Fibroblast of peridontal ligament (primary cell): Measurements from ENCODE around the gene SPATA6L.
"Not testable (repeated sequence)": the region's sequence is repeated elsewhere in the genome, so short reads cannot be mapped to it uniquely, and the experiment has no call there.

Experiments
- DNase-seq: peaks from one replicate; pipeline ENCODE4 v3.0.0-alpha.2; 2010; ENCODE audit errors: extremely low read depth

Gene SPATA6L

DNA sequence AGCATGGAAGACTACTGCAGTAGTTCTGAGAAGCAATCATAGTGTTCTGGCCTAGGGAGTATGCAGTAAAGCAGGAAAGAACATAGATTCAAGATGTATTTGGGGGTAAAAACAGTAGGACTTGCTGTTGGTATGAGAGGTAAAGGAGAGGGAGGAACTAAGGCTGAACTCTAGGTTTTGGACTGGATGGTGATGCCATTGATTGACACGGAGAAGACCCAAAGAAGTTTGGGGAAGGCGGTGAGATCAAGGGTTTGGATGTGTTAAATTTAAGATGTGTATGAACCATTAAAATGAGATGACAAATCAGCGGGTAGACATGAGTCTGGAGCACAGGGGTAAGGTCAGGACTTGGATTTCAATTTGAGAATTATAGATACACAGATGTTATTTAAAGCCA lies 11.1 kb upstream of the SPATA6L start:
- no peak for DNase-seq

DNA sequence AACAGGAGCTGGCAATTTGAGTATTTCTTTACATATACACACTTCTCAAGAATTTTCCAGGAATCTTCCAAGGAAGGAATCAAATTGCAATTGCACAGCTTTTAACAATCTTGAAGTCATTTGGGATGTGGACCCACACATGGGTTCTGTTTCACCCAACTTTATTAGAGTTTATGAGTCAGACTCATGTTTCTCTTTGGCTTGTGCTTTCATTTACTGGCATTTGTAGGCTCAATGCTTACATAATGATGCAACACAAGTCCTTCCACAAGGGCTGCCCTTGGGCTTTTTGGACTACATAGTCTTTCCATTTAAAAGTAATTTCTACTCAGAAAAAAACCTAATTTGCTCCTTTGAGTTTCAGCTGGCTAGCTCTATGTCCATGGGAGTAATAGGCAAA lies 8.5 kb upstream of the SPATA6L start:
- DNase-seq, result peak; percentile 99

DNA sequence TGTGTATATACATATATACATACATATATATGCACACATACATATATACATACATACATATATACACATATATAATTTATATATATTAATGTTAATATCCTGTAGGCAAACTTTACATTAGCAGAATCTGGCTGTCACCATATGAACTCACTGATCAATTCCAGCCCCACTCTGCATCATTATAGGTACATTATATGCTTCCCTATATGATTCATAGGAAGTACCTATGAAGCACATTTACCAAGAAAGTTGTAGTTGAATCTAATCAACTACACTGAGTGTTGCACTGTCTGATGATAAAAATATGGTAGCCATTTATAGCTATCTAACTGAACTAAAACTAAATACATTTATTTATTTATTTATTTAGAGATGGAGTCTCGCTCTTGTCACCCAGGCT lies 5.5 kb upstream of the SPATA6L start:
- DNase-seq, result no peak

DNA sequence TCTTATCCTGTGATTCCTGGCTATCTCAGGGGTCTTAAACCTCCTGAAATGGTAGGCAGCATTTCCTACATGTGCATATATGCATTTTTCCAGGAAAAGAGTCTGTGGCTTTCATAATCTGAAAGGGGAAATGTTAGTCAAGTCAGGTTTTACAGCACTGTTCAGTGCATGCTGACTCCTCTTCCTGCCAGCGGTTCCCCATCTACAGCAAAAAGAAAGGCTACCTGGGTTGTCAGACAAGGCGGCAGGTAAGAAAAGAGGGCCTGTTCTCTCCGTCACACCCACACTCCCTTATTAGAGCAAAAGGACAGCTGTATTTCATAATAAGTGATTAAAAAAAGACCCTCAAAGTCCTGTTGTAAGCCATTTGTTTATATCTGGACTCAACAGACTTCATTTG lies 4.3 kb upstream of the SPATA6L start:
- no peak for DNase-seq

DNA sequence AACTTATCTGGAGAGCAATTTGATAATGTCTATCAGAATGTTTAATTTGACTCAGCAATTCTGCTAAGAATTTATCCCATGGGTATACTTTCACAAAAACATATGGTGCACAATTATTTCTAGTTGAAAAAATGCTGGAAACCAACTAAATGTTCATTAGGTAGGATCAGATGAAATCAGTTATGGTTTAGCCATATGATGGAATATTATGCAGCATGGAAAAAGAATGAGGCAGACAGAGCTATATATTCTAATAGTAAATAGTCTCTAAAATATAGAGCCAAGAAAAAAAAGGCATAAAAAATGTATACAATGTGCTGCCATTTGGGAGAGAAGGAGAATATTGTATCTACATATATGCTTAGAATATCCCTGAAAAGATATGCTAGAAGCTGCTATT lies 3.6 kb upstream of the SPATA6L start:
- DNase-seq, result no peak

DNA sequence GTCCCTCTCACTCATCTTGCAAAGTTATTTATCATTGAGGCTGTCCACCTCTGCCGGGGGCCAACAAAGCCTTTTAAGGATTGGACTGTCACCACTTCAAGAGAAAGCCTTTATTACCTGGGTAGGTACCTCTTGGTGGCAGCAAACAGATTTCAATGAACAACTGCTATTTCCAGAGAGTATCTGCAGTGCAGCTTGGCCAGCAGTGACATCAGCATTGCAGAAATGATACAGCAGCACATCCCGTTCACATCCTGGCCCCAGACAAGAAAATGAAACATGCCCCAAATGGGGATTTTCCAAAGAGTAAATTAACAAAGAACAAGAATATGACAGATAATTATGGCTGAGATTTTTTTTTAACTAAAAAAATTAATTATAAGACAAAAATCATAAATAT lies 2.3 kb upstream of the SPATA6L start:
- DNase-seq, result no peak

DNA sequence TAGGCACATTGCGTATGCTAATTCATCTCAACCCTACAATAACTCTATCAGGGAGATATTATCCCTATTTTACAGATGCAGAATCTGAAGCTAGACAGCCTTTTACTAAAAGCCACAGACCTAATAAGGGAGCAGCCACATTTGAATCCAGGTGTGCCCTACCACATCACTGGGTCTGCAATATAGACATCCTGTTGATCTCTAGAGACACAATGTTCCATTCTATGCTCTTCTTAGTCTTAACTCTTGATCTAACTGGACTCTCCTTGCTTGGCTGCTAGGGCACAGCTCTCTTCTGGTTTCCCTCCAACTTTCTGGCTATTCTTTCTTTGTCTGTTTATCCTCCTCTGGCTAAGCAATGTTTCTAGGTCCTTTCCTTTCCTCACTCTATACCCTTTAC lies 1.4 kb upstream of the SPATA6L start:
- no peak for DNase-seq

DNA sequence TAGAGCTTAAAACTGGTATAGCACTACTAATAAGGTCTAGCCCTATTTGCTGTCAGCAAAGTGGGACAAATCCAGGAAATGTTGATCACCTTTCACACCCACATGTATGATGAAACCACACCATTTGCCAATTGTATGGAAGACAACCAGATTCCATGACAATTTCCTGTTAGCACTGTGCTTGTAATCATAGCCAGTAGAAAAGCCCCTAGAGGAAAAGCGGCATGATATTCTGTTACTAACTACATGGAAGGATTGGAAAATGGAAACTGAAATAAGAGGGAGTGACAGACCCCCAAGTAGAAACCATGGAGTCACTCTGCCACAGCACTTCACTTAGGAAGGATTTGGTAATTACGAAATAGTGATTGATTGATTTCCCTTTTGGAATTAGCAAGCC lies 923 bp downstream of the SPATA6L start:
- DNase-seq, result peak; percentile 38

DNA sequence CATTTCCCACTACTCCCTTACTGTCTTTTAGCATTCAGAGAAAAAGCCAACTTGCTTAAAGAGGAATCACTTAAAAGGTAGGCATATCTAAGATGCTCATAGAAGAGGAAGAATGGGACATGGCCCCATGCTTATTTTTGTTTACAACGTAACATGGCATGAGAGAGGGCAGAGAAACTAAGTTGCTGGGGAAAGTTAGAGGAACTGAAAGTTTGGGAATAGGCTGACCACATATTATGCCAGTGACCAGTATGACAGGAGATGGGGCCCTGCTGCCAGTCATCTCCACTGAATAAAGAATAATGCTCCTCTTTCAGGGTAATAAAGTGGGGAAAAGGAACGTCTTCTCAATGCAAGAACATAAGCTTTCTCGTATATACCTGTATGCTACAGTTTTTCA lies 2.3 kb downstream of the SPATA6L start:
- no peak for DNase-seq

DNA sequence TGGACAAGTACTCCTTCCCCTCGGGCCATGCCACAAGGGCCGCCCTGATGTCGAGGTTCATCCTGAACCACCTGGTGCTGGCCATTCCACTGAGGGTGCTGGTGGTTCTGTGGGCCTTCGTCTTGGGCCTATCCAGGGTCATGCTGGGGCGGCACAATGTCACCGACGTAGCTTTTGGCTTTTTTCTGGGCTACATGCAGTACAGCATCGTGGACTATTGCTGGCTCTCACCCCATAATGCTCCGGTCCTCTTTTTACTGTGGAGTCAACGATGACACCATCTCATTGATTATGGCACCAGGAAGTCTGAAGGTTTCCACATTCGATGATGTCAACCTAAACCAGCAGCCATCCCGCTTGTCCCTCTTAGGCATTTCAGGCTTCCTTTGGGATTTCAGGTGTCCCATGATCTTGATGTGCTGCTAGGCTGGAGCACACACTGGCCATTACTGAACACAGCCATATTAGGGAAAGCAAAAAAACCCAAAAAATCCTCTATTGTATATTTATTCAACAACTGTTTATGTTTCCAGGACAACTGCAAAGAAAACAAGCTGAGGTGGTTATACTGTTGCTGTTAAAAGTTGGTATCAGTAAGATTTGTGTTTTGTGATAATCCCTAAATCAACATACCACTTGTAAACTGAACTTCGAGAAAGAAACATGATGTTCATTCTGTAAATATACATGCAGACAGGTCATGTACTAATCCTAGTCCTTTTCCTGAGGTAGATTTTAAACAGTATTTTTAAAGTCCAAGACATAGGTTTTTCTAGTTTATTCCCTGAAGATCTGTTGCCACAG lies 3.1 kb downstream of the SPATA6L start:
- DNase-seq, result peak; percentile 35

DNA sequence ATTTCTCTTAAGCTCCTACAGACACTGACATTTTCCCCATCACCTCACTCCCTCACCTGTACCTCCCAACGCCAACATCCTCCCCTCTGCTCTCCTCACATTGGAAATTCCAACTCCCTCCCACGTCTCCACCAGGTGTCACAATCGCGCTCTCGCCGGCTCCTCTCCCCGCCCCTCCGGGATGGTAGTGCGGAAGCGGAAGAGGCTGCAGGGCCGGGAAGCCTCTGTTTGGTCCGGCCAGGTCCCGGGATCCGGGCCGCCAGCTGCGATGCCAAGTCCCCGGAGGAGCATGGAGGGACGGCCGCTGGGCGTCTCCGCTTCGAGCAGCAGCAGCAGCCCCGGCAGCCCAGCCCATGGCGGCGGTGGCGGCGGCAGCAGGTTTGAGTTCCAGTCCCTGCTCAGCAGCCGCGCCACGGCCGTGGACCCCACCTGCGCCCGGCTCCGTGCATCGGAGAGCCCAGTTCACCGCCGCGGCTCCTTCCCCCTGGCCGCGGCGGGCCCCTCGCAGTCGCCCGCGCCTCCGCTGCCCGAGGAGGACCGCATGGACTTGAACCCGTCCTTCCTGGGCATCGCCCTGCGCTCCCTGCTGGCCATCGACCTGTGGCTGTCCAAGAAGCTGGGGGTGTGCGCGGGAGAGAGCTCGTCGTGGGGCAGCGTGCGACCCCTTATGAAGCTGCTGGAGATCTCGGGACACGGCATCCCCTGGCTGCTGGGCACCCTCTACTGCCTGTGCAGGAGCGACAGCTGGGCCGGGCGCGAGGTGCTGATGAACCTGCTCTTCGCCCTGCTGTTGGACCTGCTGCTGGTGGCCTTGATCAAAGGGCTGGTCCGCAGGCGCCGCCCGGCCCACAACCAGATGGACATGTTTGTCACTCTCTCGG lies 3.9 kb downstream of the SPATA6L start, which contains the start of gene PLPP6:
Gene PLPP6 (plus strand): TSS at position 187 of the 881 bp plus-strand sequence. CDS start 82 bp downstream, at position 269.
- peak; percentile 70 for DNase-seq

DNA sequence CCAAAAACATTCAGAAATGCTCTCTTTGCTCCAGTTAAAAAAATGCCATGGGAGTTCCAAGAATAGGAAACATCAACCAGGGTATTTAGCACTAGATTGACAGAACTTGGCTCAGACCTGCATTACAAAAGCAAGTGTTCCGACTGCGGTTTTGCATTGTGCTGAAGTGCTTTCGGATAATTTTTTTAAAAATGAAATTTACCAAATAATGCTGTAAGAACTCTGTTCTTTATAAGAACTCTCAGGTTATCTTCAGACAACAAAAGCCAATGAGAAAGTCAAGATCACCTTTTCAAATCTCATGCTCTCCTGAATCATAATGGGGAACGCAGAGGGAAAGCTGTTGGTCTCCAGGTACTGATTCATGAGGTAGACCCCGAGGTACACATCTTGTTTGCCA lies 4.7 kb downstream of the SPATA6L start:
- peak; percentile 49 for DNase-seq

DNA sequence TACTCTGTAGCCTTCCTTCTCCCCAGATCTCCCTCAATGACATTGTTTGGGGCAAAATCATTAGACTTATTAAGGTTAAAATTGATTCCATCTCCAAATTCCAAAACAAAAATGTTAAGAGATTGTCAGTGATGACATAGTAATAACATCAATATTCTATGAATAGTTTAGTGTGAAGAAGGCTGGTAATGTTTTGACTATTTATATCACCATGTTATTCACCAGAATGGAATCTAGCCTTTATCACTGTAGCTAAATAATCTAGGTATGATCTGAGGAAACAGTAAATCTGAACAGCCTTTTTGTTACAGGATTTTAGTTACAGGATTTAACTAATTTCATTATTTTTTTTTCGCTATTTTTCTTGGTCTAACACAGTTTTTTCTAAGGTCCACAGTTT lies 5.1 kb downstream of the SPATA6L start:
- DNase-seq, result no peak

DNA sequence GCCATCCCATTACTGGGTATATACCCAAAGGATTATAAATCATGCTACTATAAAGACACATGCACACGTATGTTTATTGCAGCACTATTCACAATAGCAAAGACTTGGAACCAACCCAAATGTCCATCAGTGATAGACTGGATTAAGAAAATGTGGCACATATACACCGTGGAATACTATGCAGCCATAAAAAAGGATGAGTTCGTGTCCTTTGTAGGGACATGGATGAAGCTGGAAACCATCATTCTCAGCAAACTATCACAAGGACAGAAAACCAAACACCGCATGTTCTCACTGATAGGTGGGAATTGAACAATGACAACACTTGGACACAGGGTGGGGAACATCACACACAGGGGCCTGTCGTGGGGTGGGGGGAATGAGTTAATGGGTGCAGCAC lies 5.6 kb downstream of the SPATA6L start:
- not testable (repeated sequence) for DNase-seq

DNA sequence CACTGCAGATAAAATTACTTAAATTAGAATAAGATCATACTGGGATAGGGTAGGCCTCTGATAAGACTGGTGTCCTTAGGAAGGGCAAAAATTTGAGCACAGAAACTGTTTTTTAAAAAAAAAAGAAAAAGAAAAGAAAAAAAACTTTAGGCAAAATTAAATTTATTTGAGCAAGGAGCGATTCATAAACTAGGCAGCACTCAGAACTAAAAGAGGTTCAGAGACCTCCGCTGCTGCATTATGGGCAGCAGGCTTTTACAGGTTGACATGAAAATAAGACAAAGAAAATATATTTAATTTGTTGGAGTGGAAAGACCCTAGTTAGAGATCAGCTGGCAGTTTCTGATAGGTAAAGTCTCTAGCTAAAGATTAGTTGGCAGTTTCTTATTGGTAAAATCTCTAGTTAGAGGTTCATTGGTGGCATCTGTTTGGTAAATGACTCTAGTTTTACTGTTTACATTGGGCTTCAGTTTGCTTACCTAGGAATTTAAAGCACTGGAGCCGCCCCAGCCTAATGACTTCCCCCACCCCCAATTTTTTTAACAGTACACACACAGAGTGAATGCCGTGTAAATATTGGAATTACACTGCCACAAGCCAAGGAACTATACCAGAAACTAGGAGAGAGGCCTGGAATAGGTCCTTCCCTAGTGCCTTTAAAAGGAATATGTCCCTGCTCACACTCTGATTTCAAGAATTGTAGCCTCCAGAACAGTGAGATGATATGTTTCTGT lies 8.7 kb downstream of the SPATA6L start:
- DNase-seq, result no peak

DNA sequence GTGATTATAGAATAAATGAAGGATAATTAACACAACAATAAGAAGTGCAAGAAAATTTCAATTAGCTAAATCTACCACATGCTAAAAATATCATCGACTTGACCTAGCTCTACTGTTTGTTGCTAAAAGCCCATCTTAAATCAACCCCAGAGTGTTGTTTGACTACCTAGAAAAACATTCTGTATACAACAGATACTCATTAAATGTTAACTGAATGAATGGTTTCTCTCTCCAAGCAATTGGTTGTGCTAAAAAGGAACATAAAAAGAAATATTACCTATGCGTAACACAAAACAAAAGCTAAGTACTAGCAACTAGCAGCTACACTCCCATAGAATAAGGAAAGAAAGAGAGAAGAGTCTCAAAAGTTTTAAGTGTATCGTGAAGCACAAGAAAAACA lies 9.7 kb downstream of the SPATA6L start:
- DNase-seq, result no peak

DNA sequence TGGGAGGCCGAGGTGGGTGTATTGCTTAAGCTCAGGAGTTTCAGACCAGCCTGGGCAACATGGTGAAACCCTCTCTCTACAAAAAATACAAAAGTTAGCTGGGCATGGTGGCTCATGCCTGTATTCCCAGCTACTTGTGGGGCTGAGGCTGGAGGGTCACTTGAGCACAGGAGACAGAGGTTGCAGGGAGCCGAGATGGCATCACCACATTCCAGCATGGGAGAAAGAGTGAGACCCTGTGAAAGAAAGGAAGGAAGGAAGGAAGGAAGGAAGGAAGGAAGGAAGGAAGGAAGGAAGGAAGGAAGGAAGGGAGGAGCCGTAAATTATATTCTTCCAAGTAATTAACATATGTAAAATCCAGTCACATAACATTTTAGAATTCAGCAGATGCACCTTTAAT lies 10.1 kb downstream of the SPATA6L start:
- not testable (repeated sequence) for DNase-seq

DNA sequence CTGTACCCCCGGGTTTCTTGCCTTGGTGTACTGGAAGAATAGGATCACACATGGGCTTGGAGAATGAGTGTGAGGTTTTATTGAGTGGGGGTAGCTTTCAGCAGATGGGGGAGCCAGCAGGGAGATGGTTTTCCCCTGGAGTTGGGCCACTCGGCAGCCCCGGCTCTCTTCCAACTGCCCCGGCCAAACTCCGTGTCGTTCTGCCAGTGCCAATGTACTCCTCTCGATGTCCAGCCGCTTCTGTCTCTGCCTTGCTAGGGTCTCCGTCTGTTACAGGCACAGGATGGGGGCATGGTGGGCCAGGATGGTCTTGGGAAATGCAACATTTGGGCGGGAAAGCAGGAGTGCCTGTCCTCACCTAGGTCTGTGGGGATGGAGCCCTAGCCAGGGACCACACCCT lies 11.7 kb downstream of the SPATA6L start:
- DNase-seq, result no peak

DNA sequence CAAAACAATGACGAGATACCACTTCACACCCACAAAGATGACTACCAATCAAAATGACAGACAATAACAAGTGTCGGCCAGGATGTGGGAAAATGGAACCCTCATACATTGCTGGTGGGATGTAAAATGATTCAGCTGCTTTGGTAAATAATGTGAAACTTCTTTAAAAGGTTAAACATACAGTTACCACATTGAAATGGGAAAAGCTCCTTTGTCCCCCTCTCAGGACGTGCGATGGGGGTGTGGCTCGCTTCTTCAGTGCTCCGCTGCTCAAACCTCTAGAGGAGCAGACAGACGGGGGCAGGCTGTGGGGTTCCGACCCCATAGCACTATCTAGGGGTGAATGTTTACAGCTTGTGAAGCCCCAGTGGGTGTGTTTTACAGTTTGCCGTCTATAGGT lies 12.2 kb downstream of the SPATA6L start:
- no peak for DNase-seq

DNA sequence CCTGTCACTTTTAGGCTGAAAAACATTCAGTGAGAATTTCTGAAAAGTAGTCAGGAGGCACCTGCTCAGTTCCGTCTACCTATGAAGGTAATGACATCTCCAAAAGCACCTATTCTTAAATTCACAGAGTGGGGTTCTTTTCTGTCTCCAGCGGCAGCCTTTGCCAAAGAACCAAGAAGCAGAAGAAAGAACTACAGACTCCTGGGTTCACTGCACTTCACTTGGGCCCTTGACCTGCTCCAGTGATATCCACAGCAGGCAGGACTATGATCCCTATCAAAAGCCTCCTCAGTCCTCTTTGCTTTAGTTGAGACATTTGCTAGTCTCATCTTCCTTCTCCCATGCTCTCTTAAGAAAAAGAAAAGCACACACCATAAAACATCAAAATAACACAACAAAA lies 23.9 kb downstream of the SPATA6L start:
- DNase-seq, result no peak

DNA sequence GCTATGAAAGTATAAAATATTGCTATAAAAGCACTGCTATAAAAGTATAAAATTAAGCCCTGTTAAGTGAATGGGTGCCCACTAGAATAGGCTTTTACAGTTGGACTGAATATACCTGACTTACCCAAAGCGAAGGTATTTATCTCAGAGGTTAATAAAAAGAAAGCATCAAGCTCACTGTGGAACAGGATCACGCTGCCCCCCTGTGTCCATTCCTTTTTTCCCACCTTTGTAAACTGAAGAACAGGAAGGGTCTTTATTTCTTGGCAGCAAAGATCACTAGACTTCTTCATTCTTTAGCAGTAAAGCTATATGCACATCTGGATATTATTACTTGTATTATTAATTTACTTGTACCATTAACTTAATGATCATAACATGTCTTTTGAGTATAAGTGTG lies 26.3 kb downstream of the SPATA6L start:
- peak; percentile 51 for DNase-seq

DNA sequence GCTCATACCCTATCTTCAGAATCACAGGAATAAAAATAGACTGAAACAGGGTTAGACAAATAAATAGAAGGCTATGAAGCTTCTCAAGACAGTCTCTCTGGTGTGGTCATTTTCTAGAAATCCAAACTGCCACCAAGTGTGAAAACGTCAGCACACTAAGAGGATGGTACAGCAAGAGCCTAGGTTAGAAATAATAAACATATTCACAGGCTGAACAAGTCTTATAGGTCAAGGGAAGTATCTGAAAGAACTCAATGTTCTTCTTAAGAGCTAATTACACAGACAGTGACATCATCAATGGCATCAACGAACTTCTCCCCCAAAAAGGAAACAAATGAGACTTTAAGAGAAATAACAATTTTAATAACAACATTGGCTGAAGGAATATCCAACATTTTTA lies 26.9 kb downstream of the SPATA6L start:
- no peak for DNase-seq
